PC-9 (cell line): ENCODE data around the gene SMIM5. TPM values are rescaled to one million over a fixed set of nuclear protein-coding genes. Genes with fewer than 3 reads are reported as not detected.

Experiments
- BruUV-seq: library from RNA; stranded (reverse); fragments of 400-500 nt; replicated peaks from 2 replicates; lab custom pipeline; 2021; lab: Mats Ljungman, UMichigan
- CTCF ChIA-PET: fragments of 300-600 bp; sonication (Branson Sonifier 250); formaldehyde crosslinking; loops from one replicate; lab custom pipeline; 2022; ENCODE audit warnings: antibody characterized with exemption; lab: Charles Lee
- POLR2A ChIA-PET: fragments of 300-600 bp; sonication (Branson Sonifier 250); formaldehyde crosslinking; loops from one replicate; lab custom pipeline; 2022; ENCODE audit warnings: antibody characterized with exemption; ENCODE audit not compliant: unreplicated experiment; lab: Charles Lee
- DNase-seq, 2 experiments: peaks; one replicate each; pipeline versions ENCODE4 v3.0.0 to v3.0.0-alpha.2; 2015 to 2022; ENCODE audit warnings: mixed read lengths in 1 of 2
- H2AFZ ChIP-seq: fragments of 200-600 bp; sonication (generic); 2 replicates; pipeline ENCODE4 v1.8.1; 2017; ENCODE audit warnings: antibody characterized with exemption
- H3F3A ChIP-seq: fragments of 200-600 bp; sonication (generic); 2 replicates; pipeline ENCODE4 v1.8.1; 2017; ENCODE audit warnings: antibody characterized with exemption, mild to moderate bottlenecking, low read depth; ENCODE audit not compliant: insufficient read depth
- H3K27ac ChIP-seq: fragments of 200-600 bp; sonication (generic); 2 replicates; pipeline ENCODE4 v1.6.1; 2016; ENCODE audit warnings: mixed run types
- H3K27me3 ChIP-seq: fragments of 200-600 bp; sonication (generic); 2 replicates; pipeline ENCODE4 v1.6.1; 2016; ENCODE audit warnings: low read depth, mixed run types; ENCODE audit not compliant: insufficient read depth
- H3K36me3 ChIP-seq: fragments of 200-600 bp; sonication (generic); 2 replicates; pipeline ENCODE4 v1.6.1; 2016; ENCODE audit warnings: low read depth, mixed run types
- H3K4me1 ChIP-seq: fragments of 200-600 bp; sonication (generic); replicated peaks from 2 replicates; pipeline ENCODE4 v1.6.1; 2016; ENCODE audit warnings: mixed run types; ENCODE audit not compliant: insufficient read depth
- H3K4me2 ChIP-seq: fragments of 200-600 bp; sonication (generic); 2 replicates; pipeline ENCODE4 v1.6.1; 2017; ENCODE audit warnings: mixed run types
- H3K4me3 ChIP-seq: fragments of 200-600 bp; sonication (generic); 2 replicates; pipeline ENCODE4 v1.6.1; 2016; ENCODE audit warnings: mixed run types
- H3K79me2 ChIP-seq: fragments of 200-600 bp; sonication (generic); 2 replicates; pipeline ENCODE4 v1.6.1; 2017; ENCODE audit warnings: low read depth, mixed run types
- H3K9me2 ChIP-seq: fragments of 200-600 bp; sonication (generic); 2 replicates; pipeline ENCODE4 v1.8.1; 2017; ENCODE audit warnings: mild to moderate bottlenecking; ENCODE audit not compliant: insufficient read depth
- H3K9me3 ChIP-seq: fragments of 200-600 bp; sonication (generic); 2 replicates; pipeline ENCODE4 v1.8.1; 2016; ENCODE audit warnings: low read depth; ENCODE audit not compliant: insufficient read depth
- H4K20me1 ChIP-seq: fragments of 200-600 bp; sonication (generic); 2 replicates; pipeline ENCODE4 v1.8.1; 2017; ENCODE audit not compliant: insufficient read depth
- CTCF ChIP-seq: fragments of 200-600 bp; sonication (generic); conservative IDR thresholded peaks from 2 replicates; pipeline ENCODE4 v1.6.1; 2017; ENCODE audit warnings: mixed run types, antibody characterized with exemption, mild to moderate bottlenecking, moderate library complexity
- EZH2 ChIP-seq: fragments of 200-600 bp; sonication (generic); IDR thresholded peaks from 2 replicates; pipeline ENCODE4 v1.8.0; 2017; ENCODE audit warnings: antibody characterized with exemption, low read depth
- intact Hi-C: fragments of 100-400 bp; cut with micrococcal nuclease; formaldehyde crosslinking; loops from one replicate; pipeline ENCODE4 v1.10.0; 2022; ENCODE audit not compliant: unreplicated experiment
- total RNA-seq: library from RNA; stranded (reverse); gene quantifications from 2 replicates; pipeline ENCODE4 v1.2.3, GENCODE V29; 2021

The SMIM5 gene
- total RNA-seq, 1 experiment from 2014 or later, result 0.31 TPM

GRCh38 chr17:75615301-75615700 is 17.9 kb upstream of the SMIM5 start:
- H3K4me3 ChIP-seq, result no peak overlapping the region
- no peaks in the 10 kb centered on the region for H3K27me3 ChIP-seq
- ChIA-PET POLR2A (no interaction called here), CTCF (no interaction called here)
- intact Hi-C loops, result no loop called here
- peaks cover 12% of the 10 kb centered on the region for H3K4me1 ChIP-seq
- no peaks in the 10 kb centered on the region for H3K9me3 ChIP-seq
- H3K4me2 ChIP-seq, result no peak overlapping the region
- H3K27ac ChIP-seq, result no peak overlapping the region
- no peaks in the 10 kb centered on the region for H3K9me2 ChIP-seq
- H4K20me1 ChIP-seq, result no peaks in the 10 kb centered on the region
- H3K79me2 ChIP-seq, result no peaks in the 10 kb centered on the region
- DNase-seq, result no peak
- TF ChIP-seq EZH2, result no peak
- TF ChIP-seq CTCF, result no peak
- H3K36me3 ChIP-seq, result no peaks in the 10 kb centered on the region
- H2AFZ ChIP-seq, result no peak overlapping the region
- H3F3A ChIP-seq, result no peaks in the 10 kb centered on the region; the same call in 1 of the 2 replicates
- no TSS peak for BruUV-seq

GRCh38 chr17:75616521-75617122 is 16.6 kb upstream of the SMIM5 start:
- TF ChIP-seq EZH2, result no peak
- no peak for TF ChIP-seq CTCF
- H3K79me2 ChIP-seq, result no peaks in the 10 kb centered on the region
- DNase-seq, result no peak
- H3K27ac ChIP-seq, result no peak overlapping the region
- no peak overlapping the region for H3K4me2 ChIP-seq
- intact Hi-C loops, result no loop called here
- no peak overlapping the region for H2AFZ ChIP-seq
- no peaks in the 10 kb centered on the region for H3K9me3 ChIP-seq
- CTCF ChIA-PET, result interaction anchor here (0.8 kb wide), 1 partner anchor 16 kb away, joined by 3 read pairs; no protein-coding TSS in a partner anchor
- no peaks in the 10 kb centered on the region; the same call in 1 of the 2 replicates for H3F3A ChIP-seq
- no peaks in the 10 kb centered on the region for H3K27me3 ChIP-seq
- POLR2A ChIA-PET, result no interaction called here
- no peaks in the 10 kb centered on the region for H3K9me2 ChIP-seq
- H3K36me3 ChIP-seq, result no peaks in the 10 kb centered on the region
- no peaks in the 10 kb centered on the region; the same call in 1 of the 2 replicates for H3K4me1 ChIP-seq
- H4K20me1 ChIP-seq, result 0 out of 2 replicates have a peak, but pooled peaks cover under 1% of the 10 kb centered on the region
- BruUV-seq, result no TSS peak
- H3K4me3 ChIP-seq, result no peak overlapping the region

- Histone ChIP-seq H3K4me1 (no peaks in the 10 kb centered on the region; the same call in 1 of the 2 replicates), H3K9me3 (no peaks in the 10 kb centered on the region), H2AFZ (no peak overlapping the region), H3F3A (no peaks in the 10 kb centered on the region), H3K4me2 (no peak overlapping the region), H3K27ac (no peak overlapping the region), H3K36me3 (no peaks in the 10 kb centered on the region), H3K9me2 (no peaks in the 10 kb centered on the region), H3K27me3 (no peaks in the 10 kb centered on the region), H3K79me2 (no peaks in the 10 kb centered on the region), H3K4me3 (no peak overlapping the region), H4K20me1 (peaks cover 3% of the 10 kb centered on the region; the same call in 1 of the 2 replicates)
- intact Hi-C loops, result no loop called here
- no peak for DNase-seq
- TF ChIP-seq EZH2 (no peak), CTCF (no peak)
- CTCF ChIA-PET, result no interaction called here
- BruUV-seq, result no TSS peak
- POLR2A ChIA-PET, result no interaction called here
Observed at GRCh38 chr17:75617218-75617617, 16.0 kb upstream of the SMIM5 start.
